Measurements from ENCODE around the gene NDOR1.

NDOR1 gene

GRCh38 chr9:137266162-137266527 lies 60.6 kb downstream of the NDOR1 start:
- no peak for DNase-seq

All from NCI-H1092 (cell line).